Measurements from ENCODE around the gene NUP58.

DNA sequence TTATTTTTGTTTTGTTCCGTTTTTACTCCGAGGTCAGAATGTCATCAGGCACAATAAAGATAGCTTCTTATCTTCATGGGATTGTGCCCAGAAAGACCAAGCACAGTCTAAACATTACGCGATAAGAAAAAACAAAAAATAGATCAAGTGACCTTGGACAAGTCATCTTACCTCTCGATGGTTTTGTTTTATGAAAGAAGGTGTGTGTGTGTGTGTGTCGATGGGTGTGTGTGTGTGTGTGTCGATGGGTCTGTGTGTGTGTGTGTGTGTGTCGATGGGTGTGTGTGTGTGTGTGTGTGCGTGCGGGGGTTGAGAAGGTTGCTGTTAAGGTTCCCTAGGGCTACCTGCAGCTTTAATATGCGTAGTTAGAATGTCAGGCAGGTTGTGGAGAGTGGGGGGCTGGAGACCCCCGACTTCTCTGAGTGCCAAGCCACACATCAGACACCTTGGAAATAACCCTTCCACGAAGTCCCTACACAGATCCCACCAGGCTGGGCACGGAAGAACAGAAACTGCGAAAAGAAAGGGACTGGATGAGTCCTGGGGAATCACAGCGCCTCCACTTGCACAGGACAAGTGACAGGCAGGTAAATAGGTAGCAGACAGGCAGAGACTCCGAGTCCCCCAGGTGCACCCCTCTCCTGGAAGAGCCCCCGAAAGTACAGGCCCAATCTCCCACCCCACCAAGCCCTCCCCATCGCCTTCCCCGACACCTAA, 69.9 kb downstream of the NUP58 start:
- TF ChIP-seq POLR2A (IDR thresholded peaks at IDR 0.05), result no peak
- TF ChIP-seq, protein P1, sequence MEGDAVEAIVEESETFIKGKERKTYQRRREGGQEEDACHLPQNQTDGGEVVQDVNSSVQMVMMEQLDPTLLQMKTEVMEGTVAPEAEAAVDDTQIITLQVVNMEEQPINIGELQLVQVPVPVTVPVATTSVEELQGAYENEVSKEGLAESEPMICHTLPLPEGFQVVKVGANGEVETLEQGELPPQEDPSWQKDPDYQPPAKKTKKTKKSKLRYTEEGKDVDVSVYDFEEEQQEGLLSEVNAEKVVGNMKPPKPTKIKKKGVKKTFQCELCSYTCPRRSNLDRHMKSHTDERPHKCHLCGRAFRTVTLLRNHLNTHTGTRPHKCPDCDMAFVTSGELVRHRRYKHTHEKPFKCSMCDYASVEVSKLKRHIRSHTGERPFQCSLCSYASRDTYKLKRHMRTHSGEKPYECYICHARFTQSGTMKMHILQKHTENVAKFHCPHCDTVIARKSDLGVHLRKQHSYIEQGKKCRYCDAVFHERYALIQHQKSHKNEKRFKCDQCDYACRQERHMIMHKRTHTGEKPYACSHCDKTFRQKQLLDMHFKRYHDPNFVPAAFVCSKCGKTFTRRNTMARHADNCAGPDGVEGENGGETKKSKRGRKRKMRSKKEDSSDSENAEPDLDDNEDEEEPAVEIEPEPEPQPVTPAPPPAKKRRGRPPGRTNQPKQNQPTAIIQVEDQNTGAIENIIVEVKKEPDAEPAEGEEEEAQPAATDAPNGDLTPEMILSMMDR (IDR thresholded peaks at IDR 0.05), result no peak

Measured in Peyer's patch (tissue), 4 donors.